Activated naive CD8-positive, alpha-beta T cell treated with anti-CD3 and anti-CD28 coated beads for 36 hours (primary cell): ENCODE data around the gene CNNM1. TPM values are rescaled to one million over a fixed set of nuclear protein-coding genes. Genes with fewer than 3 reads are reported as not detected.

ENCODE experiments used
- DNase-seq: peaks from one replicate; pipeline ENCODE4 v3.0.0; 2021
- H3K27ac Mint-ChIP-seq: one replicate; pipeline ENCODE4 v1.8.0; 2022; ENCODE audit warnings: mild to moderate bottlenecking, moderate library complexity, mixed read lengths
- H3K27me3 Mint-ChIP-seq: one replicate; pipeline ENCODE4 v1.8.0; 2022; ENCODE audit warnings: mild to moderate bottlenecking, mixed read lengths
- H3K36me3 Mint-ChIP-seq: one replicate; pipeline ENCODE4 v1.8.0; 2021; ENCODE audit warnings: mild to moderate bottlenecking, mixed read lengths
- H3K4me1 Mint-ChIP-seq: one replicate; pipeline ENCODE4 v1.8.0; 2021; ENCODE audit warnings: mixed read lengths
- H3K4me3 Mint-ChIP-seq: one replicate; pipeline ENCODE4 v1.8.0; 2022; ENCODE audit warnings: mild to moderate bottlenecking, moderate library complexity, mixed read lengths
- H3K9me3 Mint-ChIP-seq: one replicate; pipeline ENCODE4 v1.8.0; 2022; ENCODE audit warnings: mixed read lengths
- total RNA-seq, 2 experiments: library from RNA; stranded (reverse); gene quantifications; one replicate each; pipeline ENCODE4 v1.2.3, GENCODE V29; 2021

The CNNM1 gene
- total RNA-seq, 2 experiments from 2014 or later, result 0.70 to 1.0 TPM

DNA sequence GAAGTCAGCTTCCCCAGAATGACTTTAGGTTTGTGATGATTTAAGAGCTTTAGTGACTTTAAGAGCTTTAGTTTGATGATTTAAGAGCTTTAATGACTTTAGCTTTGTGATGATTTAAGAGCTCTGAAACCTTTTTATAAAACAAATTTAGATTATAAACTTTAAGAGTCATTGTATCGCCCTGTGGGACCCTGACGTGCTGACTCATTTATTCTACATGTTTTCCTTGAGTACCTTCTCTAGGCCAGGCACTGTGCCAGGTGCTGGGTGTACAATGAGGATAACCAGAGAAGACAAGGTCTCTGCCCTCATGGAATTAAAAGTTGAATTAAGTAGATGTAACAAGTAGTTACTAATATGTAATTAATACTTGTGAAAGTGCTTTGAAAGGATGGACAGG lies 45.4 kb downstream of the CNNM1 start:
- no peak for DNase-seq
- Mint-ChIP-seq H3K27me3 (peaks cover 61% of the 10 kb centered on the region), H3K9me3 (no peaks in the 10 kb centered on the region), H3K4me3 (no peak overlapping the region), H3K27ac (no peak overlapping the region), H3K36me3 (no peaks in the 10 kb centered on the region), H3K4me1 (peaks cover 10% of the 10 kb centered on the region)

DNA sequence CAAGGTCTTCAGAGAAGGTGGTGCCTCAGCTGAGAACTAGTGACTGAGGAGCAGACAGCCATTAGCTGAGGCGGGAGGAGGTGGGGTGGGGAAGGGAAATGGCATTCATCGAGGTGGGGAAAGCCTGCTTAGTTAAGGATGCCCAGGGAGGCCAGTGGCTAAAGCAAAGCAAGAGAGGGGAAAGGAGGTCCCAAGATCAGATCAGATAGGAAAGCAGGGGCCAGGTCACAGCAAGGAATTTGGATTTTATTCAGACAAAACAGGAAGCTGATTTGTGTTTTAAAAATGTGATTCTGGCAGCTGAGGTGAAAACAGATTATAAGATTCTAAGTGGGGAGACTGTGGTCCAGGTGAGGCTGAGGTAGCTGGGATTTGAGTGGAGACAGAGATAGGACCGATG lies 45.8 kb downstream of the CNNM1 start:
- Mint-ChIP-seq H3K27ac (peak overlapping the region; percentile 27), H3K36me3 (no peaks in the 10 kb centered on the region), H3K9me3 (no peaks in the 10 kb centered on the region), H3K27me3 (peaks cover 56% of the 10 kb centered on the region), H3K4me3 (no peak overlapping the region), H3K4me1 (peaks cover 10% of the 10 kb centered on the region)
- no peak for DNase-seq

DNA sequence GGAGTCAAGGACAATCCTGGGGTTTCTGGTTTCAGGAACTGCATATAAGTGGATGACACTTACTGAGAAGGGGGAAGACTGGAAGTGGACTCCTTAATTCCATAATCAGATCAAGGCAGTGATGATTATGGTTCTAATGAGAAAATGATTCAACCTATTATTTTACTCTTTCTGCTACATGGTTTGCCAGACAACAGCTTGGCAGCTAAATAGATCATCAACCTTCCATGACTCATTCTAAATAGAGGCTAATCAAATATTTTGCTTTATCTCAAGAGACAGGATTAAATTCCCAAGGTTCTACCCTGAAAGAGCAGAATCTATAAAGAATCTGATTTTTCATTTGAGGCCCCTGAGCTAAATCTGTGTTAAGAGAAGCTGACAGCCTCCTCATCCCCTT lies 46.3 kb downstream of the CNNM1 start:
- H3K4me1 Mint-ChIP-seq, result peaks cover 10% of the 10 kb centered on the region
- H3K27me3 Mint-ChIP-seq, result peaks cover 52% of the 10 kb centered on the region

DNA sequence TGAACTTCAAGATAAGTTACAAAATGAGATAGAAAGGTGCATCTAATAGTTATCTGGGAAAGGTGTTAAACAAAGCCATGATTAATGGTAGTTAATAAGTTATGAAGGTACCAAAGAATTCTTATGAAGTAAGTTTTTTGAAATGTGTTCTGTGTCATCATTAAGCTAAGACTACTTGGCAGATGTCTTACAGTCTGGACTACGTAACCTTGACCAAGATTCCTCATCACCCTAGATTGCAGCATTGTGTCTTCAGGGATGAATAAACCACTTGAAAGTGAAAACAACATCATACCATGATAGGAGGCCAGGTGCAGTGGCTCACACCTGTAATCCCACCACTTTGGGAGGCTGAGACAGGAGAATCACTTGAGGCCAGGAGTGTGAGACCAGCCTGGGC lies 53.0 kb downstream of the CNNM1 start:
- Mint-ChIP-seq H3K36me3 (no peaks in the 10 kb centered on the region), H3K27ac (no peak overlapping the region), H3K9me3 (no peaks in the 10 kb centered on the region), H3K4me3 (no peak overlapping the region), H3K27me3 (peaks cover 5% of the 10 kb centered on the region), H3K4me1 (no peaks in the 10 kb centered on the region)
- DNase-seq, result no peak

More for the DNA sequence above, 46.3 kb downstream of the CNNM1 start:
- DNase-seq, result no peak
- no peak overlapping the region for H3K27ac Mint-ChIP-seq
- H3K36me3 Mint-ChIP-seq, result no peaks in the 10 kb centered on the region
- no peak overlapping the region for H3K4me3 Mint-ChIP-seq
- no peaks in the 10 kb centered on the region for H3K9me3 Mint-ChIP-seq

DNA sequence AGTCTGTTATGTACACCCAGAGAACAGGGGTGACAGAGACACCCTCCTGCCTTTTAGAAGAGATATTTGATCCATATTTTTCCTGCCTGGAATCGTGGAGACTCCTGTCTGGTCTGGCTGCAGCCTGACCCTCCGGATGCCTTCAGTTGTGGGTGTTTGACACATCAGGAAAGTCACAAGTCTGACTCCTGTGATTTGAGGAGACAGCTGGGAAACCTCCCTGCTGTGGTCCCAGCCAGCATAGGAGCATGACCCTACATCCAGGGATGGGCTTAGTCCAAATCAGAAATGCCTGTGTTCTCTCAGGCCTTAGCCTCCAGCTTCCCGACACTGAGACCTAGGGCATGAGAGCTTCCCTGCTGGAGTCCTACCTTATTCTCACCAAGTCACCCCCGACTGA lies 57.9 kb downstream of the CNNM1 start:
- Mint-ChIP-seq H3K9me3 (no peaks in the 10 kb centered on the region), H3K27ac (no peak overlapping the region), H3K4me1 (no peaks in the 10 kb centered on the region), H3K27me3 (no peaks in the 10 kb centered on the region), H3K36me3 (no peaks in the 10 kb centered on the region), H3K4me3 (no peak overlapping the region)
- no peak for DNase-seq

DNA sequence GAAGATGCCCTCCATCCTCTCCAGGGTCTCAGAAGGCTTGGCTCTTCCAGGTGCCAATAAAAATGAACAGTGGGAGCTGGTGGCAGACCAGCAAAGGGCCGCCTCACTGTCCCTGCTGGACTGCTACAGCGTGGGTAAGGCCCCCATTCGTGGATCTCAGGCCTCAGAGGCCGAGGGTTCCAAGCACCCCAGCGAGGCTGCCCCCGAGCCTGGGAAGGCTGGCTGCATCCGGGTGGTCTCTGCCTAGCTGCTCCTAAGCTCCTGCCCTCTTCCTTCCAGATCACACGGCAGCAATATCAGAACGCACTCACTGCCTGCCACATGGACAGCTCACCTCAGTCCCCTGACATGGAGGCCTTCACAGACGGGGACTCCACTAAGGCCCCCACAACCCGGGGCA lies 58.4 kb downstream of the CNNM1 start:
- Mint-ChIP-seq H3K4me3 (no peak overlapping the region), H3K27me3 (no peaks in the 10 kb centered on the region), H3K9me3 (no peaks in the 10 kb centered on the region)

DNA sequence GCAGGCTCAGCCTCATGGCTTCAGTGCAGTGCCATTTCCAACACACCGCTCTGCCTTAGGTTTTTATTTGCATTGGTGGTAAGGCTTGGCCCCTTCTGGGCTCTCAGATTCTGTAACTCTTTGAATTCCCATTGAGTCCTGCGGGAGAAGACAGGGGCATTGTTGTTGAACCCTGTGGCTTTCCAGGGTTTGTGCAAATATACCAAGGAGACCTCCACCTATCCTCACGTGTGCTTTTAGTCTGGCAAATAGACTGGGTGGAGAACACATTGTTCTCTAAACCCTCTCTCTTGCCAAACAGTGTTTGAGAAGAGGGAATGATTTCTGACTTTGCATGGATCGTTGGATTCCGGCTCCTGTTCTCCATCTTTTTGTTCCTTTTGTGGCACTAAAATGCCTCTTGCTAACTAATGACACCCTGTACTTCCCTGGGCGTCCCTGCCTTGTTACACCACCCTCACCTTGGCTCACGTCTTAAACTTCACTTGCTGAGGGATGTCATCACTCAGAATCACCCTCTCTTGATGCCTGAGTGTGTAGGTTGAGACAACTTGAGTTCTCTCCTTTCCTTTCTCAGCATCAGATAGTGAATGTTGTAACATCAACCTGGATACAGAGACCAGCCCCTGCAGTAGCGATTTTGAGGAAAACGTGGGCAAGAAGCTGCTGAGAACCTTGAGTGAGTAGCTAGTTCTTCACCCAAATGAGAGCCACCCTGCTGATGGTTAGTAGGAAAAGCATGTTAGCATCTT lies 60.7 kb downstream of the CNNM1 start:
- no peaks in the 10 kb centered on the region for H3K27me3 Mint-ChIP-seq
- no peaks in the 10 kb centered on the region for H3K9me3 Mint-ChIP-seq
- DNase-seq, result no peak
- no peak overlapping the region for H3K4me3 Mint-ChIP-seq
- H3K36me3 Mint-ChIP-seq, result no peaks in the 10 kb centered on the region
- H3K4me1 Mint-ChIP-seq, result peaks cover 2% of the 10 kb centered on the region
- no peak overlapping the region for H3K27ac Mint-ChIP-seq

More for the DNA sequence above, 58.4 kb downstream of the CNNM1 start:
- no peak overlapping the region for H3K27ac Mint-ChIP-seq
- peaks cover under 1% of the 10 kb centered on the region for H3K4me1 Mint-ChIP-seq
- no peaks in the 10 kb centered on the region for H3K36me3 Mint-ChIP-seq
- DNase-seq, result no peak

DNA sequence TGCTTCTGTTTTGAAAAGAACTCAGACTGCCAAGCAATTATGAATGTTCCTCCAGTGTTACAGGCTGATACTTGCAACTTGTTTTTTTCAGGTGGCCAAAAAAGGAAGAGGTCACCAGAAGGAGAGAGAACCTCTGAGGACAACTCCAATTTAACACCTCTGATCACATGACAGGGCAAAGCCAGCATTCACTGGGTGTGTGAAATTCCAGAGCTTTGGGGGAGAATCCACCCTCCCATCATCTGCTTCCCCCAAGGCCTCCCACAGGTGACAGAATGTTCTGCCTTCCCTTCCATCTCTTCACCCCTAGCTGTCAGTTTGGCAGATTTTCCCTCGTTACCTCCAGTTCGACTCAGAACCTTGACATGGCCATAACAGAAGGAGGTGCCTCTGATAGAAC lies 62.2 kb downstream of the CNNM1 start:
- peaks cover 5% of the 10 kb centered on the region for H3K4me1 Mint-ChIP-seq

DNA sequence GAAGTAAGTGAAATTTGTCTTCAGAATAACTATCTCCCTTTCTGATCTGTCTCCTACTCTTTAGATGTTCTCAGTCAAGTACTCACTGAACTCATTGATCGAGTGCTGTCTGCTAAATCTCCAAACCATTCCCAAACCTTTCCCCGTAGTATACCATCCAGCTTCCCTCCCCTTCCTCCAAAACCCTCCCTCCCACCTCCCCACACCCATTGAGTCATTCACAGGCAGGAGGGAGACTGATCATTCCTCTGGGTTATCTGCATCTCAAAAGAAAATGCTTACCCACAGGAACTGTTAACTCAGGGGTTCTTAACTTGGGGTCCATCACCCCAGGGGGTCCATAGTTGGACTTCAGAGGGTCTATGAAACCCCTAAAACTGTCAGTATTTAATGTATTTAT lies 63.9 kb downstream of the CNNM1 start:
- H3K27ac Mint-ChIP-seq, result no peak overlapping the region
- peaks cover 5% of the 10 kb centered on the region for H3K4me1 Mint-ChIP-seq
- no peak overlapping the region for H3K4me3 Mint-ChIP-seq
- H3K27me3 Mint-ChIP-seq, result no peaks in the 10 kb centered on the region
- no peak for DNase-seq
- H3K36me3 Mint-ChIP-seq, result no peaks in the 10 kb centered on the region
- H3K9me3 Mint-ChIP-seq, result no peaks in the 10 kb centered on the region

More for the DNA sequence above, 62.2 kb downstream of the CNNM1 start:
- H3K27me3 Mint-ChIP-seq, result no peaks in the 10 kb centered on the region
- no peaks in the 10 kb centered on the region for H3K9me3 Mint-ChIP-seq
- H3K4me3 Mint-ChIP-seq, result no peak overlapping the region
- H3K36me3 Mint-ChIP-seq, result no peaks in the 10 kb centered on the region
- no peak overlapping the region for H3K27ac Mint-ChIP-seq
- no peak for DNase-seq

DNA sequence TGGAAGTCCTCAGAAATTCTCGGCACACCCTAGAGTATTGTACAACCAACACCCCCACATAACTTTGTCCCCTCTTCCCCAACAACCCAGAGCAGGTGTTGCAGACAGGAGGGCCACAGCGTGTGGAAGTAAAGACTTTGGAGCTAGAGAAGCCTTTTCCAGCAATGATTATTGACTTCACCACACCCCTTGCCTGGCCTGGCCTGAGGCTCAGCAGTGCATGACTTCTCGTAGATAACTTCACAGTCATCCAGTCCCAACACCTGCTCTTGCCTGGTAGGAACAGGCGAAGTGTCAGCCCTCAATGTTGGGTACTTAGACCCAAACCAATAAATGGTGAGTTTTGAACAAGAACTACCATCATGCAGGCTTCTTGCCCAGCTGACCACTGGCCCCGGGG lies 64.5 kb downstream of the CNNM1 start:
- DNase-seq, result no peak
- Mint-ChIP-seq H3K27ac (no peak overlapping the region), H3K9me3 (no peaks in the 10 kb centered on the region), H3K36me3 (no peaks in the 10 kb centered on the region), H3K27me3 (no peaks in the 10 kb centered on the region), H3K4me3 (no peak overlapping the region), H3K4me1 (peaks cover 5% of the 10 kb centered on the region)

DNA sequence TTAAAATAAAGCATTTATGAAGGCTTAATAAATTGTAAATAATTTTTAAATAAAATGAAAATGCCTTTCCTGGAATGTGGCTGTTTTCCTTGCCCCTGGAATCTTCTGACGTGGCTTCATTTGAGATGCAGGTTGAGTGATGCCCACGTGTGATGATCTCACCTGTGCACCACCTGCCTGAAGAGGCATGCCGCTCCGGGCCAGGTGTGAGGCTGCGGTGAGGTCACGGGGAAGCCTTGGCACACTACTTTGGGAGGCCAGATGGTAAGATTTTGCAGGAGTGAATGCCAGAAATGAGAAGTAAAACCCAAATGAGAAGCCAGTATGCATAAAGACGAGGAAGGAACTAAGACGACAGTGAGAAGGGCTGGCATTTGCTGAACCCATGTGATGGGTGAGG lies 65.1 kb downstream of the CNNM1 start:
- H3K27me3 Mint-ChIP-seq, result no peaks in the 10 kb centered on the region
- H3K4me1 Mint-ChIP-seq, result peaks cover 5% of the 10 kb centered on the region

DNA sequence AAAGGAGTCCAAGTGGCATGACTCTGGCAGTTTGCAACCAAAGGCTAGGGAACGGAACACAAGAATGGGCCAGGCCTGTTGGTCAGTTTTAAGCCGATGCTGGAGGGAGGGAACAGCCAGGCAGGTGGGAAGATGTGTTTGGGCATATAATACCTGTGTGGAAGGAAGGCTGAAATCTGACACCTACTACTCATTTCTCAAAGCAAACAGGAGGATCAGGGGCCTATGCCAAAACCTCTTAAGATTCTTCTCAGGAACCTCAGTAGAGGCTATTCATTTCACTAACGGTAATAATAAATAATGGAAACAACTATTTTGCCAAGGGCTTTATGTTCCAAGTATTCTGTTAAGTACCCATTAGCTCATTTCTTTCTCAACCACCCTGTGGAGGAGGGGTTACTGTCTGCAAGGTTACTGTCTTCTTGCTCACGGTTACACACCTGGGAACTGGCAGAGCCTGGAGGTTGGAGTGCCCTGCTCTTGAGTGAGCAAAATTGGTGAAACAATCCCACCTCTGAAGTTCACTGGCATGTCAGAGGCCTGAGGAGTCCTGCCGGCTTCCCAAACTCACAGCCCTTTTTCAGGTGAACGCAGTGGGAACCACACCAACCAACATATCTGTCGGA lies 65.7 kb downstream of the CNNM1 start:
- Mint-ChIP-seq H3K4me1 (peaks cover 5% of the 10 kb centered on the region), H3K27ac (no peak overlapping the region), H3K4me3 (no peak overlapping the region), H3K9me3 (no peaks in the 10 kb centered on the region), H3K27me3 (no peaks in the 10 kb centered on the region), H3K36me3 (no peaks in the 10 kb centered on the region)
- no peak for DNase-seq

More for the DNA sequence above, 65.1 kb downstream of the CNNM1 start:
- no peak for DNase-seq
- H3K9me3 Mint-ChIP-seq, result no peaks in the 10 kb centered on the region
- H3K27ac Mint-ChIP-seq, result no peak overlapping the region
- H3K36me3 Mint-ChIP-seq, result no peaks in the 10 kb centered on the region
- H3K4me3 Mint-ChIP-seq, result no peak overlapping the region

DNA sequence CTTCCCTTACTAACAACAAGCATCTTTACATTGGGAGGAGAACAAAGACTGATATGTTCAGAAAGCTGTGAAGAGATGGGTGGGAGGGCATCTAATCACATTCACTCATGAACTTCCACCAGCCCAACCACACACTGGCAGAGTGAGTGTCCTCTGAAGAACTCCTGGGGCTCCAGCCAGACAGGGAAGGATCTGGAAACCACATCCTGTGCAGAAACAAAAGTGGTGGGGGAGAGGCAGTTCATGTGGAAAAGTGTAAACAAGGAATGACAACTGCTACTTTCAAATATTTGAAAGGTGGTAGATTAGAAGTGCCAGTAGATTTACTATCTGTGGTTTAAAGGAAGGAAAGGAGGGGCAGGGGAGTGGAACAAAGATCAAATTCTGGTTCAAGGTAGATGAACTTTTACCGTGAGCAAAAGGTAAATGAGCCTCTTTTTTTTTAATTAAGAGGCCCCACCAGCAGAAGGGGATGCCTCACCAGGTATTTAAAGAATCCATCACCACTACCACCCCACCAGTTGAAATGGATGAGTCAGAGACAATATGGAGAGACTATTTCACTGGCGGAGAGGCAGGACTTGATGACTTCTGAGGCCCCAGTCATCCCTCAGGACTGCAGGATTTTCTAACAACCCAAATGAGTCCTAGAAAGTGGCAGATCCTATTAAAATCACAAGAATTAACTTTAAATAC lies 66.7 kb downstream of the CNNM1 start:
- Mint-ChIP-seq H3K36me3 (no peaks in the 10 kb centered on the region), H3K4me3 (no peak overlapping the region), H3K4me1 (peaks cover 5% of the 10 kb centered on the region), H3K27ac (no peak overlapping the region), H3K9me3 (no peaks in the 10 kb centered on the region), H3K27me3 (no peaks in the 10 kb centered on the region)
- DNase-seq, result no peak

DNA sequence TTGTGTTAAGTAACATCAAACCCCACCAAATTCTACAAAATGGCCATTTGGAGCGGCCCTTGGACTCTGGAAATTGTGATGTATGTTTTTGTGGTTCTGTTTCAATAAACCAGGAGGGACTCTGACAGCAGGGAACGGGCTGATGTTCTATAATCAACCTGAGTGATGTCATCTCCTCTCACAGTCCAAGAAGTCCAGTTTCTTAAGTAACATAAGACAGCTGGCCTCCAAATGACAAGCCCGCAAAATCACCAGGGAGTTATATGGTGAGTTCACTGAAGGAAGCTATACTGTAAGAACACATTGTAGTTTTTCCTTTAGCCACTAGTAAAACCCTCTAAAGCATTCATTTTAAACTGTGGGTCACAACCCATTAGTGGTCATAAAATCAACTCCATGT lies 67.3 kb downstream of the CNNM1 start:
- Mint-ChIP-seq H3K36me3 (no peaks in the 10 kb centered on the region), H3K27ac (no peak overlapping the region), H3K4me1 (peaks cover 5% of the 10 kb centered on the region), H3K4me3 (no peak overlapping the region), H3K27me3 (no peaks in the 10 kb centered on the region), H3K9me3 (no peaks in the 10 kb centered on the region)
- no peak for DNase-seq

DNA sequence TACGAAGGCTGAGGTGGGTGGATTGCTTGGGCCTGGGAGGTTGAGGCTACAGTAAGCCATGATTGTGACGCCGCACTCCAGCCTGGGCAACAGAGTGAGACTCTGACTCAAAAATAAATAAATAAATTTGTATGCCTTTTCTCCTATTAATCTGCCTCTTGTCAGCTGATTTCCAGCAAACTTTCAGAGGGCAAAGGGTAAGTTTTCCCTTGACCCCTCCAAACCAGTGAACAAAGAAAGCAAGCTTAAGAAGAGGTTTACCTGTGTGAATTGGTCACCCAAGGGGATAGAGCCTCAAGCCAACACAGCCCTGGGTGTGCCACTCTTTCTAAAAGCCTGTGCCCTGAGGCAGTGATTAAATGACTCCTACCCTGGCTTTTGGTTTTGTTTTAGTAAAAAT lies 70.5 kb downstream of the CNNM1 start:
- Mint-ChIP-seq H3K27me3 (no peaks in the 10 kb centered on the region), H3K27ac (no peak overlapping the region), H3K4me1 (peaks cover 3% of the 10 kb centered on the region), H3K36me3 (peaks cover 3% of the 10 kb centered on the region), H3K4me3 (no peak overlapping the region), H3K9me3 (no peaks in the 10 kb centered on the region)
- no peak for DNase-seq
